ENCODE results near the gene TFCP2. TPM values are rescaled to one million over a fixed set of nuclear protein-coding genes. Genes with fewer than 3 reads are reported as not detected.

Gene TFCP2
- total RNA-seq, 1 donor from 2014 or later, result 44.9 TPM

DNA sequence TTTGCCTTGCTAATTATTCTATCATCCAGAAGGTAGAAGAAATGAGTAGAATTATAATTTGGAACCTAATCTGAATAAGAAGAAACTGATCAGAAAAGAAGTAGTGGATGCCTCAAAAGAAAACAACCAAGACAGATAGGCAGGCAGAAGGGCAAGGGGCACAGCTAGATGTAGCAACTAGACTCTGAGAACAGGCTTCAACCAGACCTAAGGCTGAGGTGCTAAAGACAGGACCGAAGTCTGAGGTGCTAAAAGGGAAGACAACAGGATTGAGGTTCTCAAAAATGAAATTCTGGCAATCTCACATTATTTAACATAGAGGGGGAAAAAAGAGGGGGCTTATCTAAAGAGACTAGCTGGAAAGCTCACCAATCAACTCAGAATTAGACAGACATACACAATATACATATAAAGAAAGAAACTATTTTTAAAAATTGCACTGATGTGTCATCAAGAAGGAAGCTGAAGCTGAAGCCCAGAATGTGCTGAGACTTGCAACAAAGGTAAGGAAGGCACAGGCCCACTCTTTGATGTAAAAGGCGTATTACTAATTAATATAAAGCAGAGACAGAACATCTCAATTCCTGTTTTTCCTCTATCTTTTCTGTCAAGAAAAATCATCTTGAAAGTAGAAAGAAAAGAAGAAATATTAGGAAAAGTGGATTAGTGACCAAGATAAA is 45.7 kb downstream of the TFCP2 start:
- Mint-ChIP-seq H3K4me1 (peaks cover 18% of the 10 kb centered on the region), H3K27ac (peak overlapping the region; percentile 83), H3K27me3 (ENCODE audit: low read depth) (no peaks in the 10 kb centered on the region), H3K36me3 (peaks cover 12% of the 10 kb centered on the region), H3K9me3 (no peaks in the 10 kb centered on the region), H3K4me3 (no peak overlapping the region)
- TF ChIP-seq, protein P1, sequence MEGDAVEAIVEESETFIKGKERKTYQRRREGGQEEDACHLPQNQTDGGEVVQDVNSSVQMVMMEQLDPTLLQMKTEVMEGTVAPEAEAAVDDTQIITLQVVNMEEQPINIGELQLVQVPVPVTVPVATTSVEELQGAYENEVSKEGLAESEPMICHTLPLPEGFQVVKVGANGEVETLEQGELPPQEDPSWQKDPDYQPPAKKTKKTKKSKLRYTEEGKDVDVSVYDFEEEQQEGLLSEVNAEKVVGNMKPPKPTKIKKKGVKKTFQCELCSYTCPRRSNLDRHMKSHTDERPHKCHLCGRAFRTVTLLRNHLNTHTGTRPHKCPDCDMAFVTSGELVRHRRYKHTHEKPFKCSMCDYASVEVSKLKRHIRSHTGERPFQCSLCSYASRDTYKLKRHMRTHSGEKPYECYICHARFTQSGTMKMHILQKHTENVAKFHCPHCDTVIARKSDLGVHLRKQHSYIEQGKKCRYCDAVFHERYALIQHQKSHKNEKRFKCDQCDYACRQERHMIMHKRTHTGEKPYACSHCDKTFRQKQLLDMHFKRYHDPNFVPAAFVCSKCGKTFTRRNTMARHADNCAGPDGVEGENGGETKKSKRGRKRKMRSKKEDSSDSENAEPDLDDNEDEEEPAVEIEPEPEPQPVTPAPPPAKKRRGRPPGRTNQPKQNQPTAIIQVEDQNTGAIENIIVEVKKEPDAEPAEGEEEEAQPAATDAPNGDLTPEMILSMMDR (IDR thresholded peaks at IDR 0.05; ENCODE audit: unreplicated experiment), result no peak
- no peak for DNase-seq (ENCODE audit: low spot score in 2 of 2, unreplicated experiment in 2 of 2)

DNA sequence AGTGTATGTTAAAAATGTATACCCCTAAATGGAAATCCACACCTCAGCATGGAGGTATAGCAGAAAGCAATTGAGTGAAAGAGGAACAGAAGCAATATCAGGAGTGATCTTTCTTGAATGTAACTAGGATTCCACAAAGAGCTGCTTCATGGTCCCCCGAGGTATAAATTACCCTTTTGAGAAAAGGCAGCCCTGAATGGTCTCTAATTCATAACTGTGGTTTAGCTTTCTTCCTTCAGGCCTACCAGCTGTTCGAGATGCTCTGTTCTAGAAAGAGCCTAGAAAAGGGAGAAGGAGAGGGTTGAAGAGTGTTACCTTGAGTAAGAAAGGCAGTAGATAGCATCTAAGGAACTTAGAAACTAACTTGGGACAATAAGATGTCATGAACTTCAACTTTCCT is 46.6 kb downstream of the TFCP2 start:
- peaks cover 12% of the 10 kb centered on the region for H3K36me3 Mint-ChIP-seq
- no peak overlapping the region for H3K27ac Mint-ChIP-seq
- no peaks in the 10 kb centered on the region for H3K9me3 Mint-ChIP-seq
- H3K4me3 Mint-ChIP-seq, result no peak overlapping the region
- H3K27me3 Mint-ChIP-seq (ENCODE audit: low read depth), result no peaks in the 10 kb centered on the region
- H3K4me1 Mint-ChIP-seq, result peaks cover 15% of the 10 kb centered on the region
- DNase-seq (ENCODE audit: low spot score in 2 of 2, unreplicated experiment in 2 of 2), result no peak
- TF ChIP-seq, protein P1 (IDR thresholded peaks at IDR 0.05; ENCODE audit: unreplicated experiment), result no peak

DNA sequence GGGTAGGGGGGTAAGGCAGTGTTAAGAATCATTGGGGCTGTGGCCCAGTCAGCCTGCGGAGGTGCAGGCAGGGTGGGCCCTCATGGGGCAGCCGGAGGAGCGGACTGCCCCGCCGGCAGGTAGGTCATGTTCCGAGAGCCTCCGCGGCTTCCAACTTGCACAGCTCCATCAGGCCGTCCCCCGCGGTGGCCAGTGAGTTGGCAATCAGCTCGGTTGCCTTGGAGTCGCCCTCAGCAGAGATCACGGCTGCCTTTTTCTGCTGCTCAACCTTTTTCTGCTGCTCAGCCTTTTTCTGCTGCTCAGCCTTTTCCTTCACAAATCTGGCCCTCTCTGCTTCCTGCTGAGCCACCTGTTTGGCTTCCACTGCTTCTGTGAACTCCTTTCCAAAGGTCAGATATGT is 48.4 kb downstream of the TFCP2 start:
- peaks cover 16% of the 10 kb centered on the region for H3K36me3 Mint-ChIP-seq
- H3K27ac Mint-ChIP-seq, result no peak overlapping the region
- no peak for DNase-seq (ENCODE audit: low spot score in 2 of 2, unreplicated experiment in 2 of 2)
- no peak overlapping the region for H3K4me3 Mint-ChIP-seq
- TF ChIP-seq, protein P1 (IDR thresholded peaks at IDR 0.05; ENCODE audit: unreplicated experiment), result no peak
- no peaks in the 10 kb centered on the region for H3K27me3 Mint-ChIP-seq (ENCODE audit: low read depth)
- H3K9me3 Mint-ChIP-seq, result no peaks in the 10 kb centered on the region
- H3K4me1 Mint-ChIP-seq, result peaks cover 15% of the 10 kb centered on the region

DNA sequence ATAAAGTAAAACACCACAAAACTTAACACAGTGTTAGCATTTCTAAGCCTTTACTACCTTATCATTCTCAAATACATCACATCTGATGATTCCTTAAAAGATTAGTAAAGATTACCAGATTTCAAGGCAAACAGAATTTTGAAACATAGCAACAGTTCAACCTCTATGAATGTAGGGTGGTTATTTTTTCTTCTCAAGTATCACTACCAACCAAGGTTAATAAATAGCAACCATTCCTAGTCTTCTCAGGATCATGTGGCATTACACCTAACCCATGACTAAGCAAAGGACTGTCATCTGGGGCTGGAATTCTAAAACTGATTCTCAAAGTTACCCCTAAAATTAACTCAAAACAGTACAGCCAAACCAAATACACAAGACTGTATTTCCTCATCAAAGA is 50.1 kb downstream of the TFCP2 start:
- Mint-ChIP-seq H3K27me3 (ENCODE audit: low read depth) (no peaks in the 10 kb centered on the region), H3K27ac (peak overlapping the region; percentile 2), H3K4me3 (no peak overlapping the region), H3K4me1 (peaks cover 9% of the 10 kb centered on the region), H3K9me3 (peaks cover 7% of the 10 kb centered on the region), H3K36me3 (peaks cover 27% of the 10 kb centered on the region)
- no peak for DNase-seq (ENCODE audit: low spot score in 2 of 2, unreplicated experiment in 2 of 2)
- TF ChIP-seq, protein P1 (IDR thresholded peaks at IDR 0.05; ENCODE audit: unreplicated experiment), result no peak

DNA sequence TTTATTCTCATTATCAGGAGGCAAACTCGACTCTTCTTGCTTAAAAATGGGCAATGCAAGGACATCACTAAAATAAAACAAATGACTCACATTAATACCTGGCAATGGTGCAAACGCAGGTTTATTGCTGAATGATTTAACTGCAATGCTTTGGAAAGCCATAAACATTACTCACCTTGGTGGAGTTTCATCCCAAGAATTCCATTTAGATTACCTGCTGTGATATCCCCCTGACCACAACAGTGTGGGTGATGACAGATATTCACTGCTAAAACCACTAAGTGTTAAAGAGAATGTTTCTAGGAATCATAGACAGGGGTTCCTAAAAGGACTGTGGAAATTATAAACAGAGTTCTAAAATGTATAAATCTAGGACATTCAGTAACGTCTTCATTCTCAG is 54.2 kb downstream of the TFCP2 start:
- H3K4me1 Mint-ChIP-seq, result no peaks in the 10 kb centered on the region
- H3K36me3 Mint-ChIP-seq, result peaks cover 35% of the 10 kb centered on the region
- H3K4me3 Mint-ChIP-seq, result no peak overlapping the region
- H3K27me3 Mint-ChIP-seq (ENCODE audit: low read depth), result no peaks in the 10 kb centered on the region
- H3K9me3 Mint-ChIP-seq, result peaks cover 7% of the 10 kb centered on the region
- DNase-seq (ENCODE audit: low spot score in 2 of 2, unreplicated experiment in 2 of 2), result no peak
- no peak overlapping the region for H3K27ac Mint-ChIP-seq
- TF ChIP-seq, protein P1 (IDR thresholded peaks at IDR 0.05; ENCODE audit: unreplicated experiment), result no peak
